8988T (cell line): Measurements from ENCODE around the gene IGF1R.
A peak's percentile ranks its signal among the peaks of the same experiment; 100 is the strongest.

Experiments used
- DNase-seq: peaks from one replicate; pipeline ENCODE4 v3.0.0; 2011

The IGF1R gene

GRCh38 chr15:98868564-98868963, 220.2 kb downstream of the IGF1R start:
- no peak for DNase-seq

- no peak for DNase-seq
These were observed 222.4 kb downstream of the IGF1R start for GRCh38 chr15:98870788-98871187.

DNA sequence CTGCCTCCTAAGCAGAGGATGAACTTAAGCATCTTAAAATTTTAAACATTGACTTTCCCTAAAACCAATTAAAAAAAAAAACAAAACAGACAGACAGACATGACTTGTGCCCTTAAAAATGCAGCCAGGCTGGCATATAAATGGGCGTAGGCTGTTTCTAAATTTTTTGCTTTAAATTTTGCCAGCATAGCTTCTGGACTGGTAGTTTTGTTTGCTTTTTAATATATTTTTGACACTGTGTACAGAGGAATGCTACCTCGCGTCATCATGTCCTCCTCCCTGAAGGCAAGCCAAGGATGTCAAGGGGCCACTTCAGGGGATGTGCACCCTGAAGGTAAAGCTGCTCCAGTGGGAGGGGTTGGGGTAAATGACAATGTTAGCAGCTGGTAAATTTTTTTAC, 224.4 kb downstream of the IGF1R start:
- DNase-seq = no peak

- DNase-seq = peak; percentile 42
These were observed 225.3 kb downstream of the IGF1R start for GRCh38 chr15:98873441-98874218.

DNA sequence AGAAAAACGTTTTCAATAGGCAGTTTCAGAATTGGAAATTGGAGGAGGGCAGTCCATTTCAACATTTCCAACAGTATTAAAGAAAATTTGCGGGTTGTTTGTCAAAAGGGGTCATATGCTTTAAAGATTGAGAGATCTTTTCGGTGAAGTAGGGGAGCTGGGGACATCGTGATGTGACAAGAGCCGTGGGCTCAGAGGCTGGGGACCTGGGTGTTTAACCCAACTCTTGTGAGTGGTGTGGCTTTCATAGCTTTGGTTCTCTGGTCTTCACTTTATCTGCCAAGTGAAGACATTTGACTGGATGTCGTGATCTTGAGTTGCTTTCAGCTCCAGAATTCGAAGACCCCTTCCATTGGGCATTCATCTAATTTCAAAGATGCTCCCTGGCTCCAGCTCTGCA, 226.0 kb downstream of the IGF1R start:
- DNase-seq = no peak

DNA sequence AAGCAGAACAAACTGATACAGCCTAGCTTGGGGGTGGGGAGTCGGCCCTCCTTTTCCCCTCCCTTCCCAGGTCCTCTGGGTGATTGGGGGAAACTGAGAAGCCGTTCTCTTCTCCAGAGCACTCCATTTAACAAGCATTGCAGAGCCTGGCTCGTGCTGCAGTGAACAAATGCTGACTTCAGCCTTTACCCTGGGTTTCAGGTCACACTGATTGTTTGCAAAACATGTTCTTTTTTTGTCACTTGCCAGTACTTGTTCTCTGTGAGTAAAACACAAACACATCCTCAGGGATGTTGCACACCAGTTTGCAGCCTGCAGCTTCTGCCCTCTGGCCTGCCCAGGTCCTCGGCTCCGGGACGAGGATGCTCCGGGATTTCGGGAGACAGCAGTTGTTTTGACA, 226.4 kb downstream of the IGF1R start:
- no peak for DNase-seq

DNA sequence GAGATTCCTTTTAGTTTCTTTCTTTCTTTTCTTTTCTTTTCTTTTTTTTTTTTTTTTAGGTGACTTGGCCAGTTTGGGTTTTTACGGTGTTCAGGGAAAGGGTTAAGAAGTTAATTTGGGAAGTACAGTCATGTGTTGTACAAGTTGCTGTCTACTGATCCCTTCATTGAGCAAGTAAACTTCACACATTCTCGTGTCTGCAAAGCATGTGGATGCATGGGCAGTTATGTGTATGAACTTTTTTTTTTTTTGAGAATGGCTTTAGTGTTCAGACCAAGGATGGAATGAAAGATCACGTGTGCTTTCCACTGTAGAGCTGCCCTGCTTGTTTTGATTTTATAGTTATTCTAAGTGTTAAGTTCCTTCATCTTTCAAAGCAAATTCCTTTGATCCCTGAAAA, 227.0 kb downstream of the IGF1R start:
- no peak for DNase-seq

DNA sequence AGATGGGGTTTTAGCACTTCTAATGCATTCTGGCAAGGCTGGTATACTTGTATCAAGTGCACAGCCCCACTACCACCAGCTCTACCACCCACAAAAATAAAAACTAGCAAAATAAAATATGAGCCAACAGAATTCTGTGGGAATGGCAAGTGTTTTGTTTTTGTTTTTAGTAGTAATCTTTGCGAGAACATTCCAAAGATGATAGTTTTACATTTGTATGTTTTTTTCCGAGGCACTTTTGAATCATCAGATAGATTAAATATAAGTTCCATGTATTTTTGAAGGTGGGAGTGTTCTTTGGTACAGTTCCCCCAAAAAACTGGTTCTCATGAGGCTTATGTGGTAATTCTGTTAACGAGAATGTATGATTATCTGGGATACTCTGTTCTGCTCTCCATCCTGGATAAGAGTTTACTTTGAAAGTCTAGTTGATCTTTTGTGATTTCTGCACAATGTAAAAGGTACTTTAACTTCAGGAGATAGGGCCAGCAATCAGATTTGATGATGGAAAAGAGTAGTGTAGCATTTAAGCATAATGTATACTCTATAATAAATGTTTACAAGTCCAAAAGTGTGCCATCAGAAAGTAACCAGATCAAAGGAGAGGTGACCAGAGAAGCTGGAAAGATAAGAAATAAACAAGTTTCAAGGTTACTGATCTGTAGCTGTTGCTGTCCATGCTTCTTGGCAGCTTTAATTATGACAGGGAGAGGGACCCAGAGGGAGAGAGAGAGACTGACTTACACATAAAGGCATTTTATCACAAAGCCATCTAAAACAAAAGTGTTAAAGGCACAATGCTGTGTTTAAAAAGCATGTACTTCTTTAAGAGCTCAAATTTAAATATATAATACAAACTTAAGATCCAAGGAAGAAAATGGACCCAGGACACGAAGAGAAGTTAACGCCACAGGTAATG, 228.4 kb downstream of the IGF1R start:
- no peak for DNase-seq

GRCh38 chr15:98878172-98878571, 229.8 kb downstream of the IGF1R start:
- no peak for DNase-seq

DNA sequence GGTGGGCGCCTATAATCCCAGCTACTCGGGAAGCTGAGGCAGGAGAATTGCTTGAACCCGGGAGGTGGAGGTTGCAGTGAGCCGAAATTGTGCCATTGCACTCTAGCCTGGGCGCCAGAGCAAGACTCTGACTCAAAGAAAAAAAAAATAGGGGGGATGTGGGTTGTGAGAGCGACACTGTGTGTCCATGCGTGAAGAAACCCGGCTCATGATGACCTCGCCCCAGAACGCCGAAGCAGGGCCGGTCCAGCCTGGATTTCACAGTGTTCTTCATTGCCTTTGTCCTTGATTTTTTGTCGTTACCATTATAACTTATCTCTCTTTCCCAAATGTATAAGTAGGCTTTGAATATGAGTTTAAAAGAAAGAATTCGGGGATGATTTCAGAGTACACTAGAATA, 230.5 kb downstream of the IGF1R start:
- DNase-seq = no peak

- no peak for DNase-seq
These were observed 233.5 kb downstream of the IGF1R start for GRCh38 chr15:98881526-98882520.

- DNase-seq = no peak
These were observed 235.1 kb downstream of the IGF1R start for GRCh38 chr15:98883478-98883877.

DNA sequence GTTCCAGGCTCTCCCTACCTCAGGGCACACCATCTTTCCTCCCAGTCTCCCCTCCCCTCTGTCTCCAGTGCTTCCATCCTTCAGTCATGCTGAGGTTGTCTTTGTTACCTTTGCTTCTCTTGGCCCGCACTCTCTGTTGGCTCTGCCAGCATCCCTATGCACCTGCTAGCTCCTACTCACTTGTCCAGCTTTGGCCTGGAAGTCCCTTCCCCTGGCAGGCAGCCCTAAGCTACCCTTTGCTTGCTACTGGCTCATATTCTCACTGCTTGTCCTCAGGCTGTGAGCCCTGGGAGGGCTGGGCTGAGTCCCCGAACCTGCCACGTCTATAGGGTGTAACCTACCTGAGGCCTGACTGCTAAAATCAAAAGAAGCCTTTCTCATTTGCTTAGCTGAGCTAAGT, 236.6 kb downstream of the IGF1R start:
- no peak for DNase-seq

DNA sequence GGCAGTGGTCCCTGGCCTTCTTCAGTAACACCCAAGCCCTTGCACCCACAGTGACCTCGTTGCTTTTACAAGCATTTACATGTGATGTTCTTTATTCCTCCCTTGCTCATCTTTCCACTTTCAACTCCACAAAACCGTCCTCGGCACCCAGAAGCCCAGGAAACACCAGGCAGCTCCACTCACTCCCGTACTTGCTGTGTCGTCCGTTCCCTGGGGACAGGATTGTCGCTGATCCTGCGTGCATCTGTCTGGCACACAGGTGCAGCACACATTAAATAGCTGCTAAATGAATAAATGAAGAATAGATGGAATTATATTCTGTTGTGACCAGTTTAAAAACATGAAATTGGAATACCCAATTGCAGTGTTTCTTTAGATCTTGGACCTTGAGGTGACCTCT, 239.6 kb downstream of the IGF1R start:
- no peak for DNase-seq

DNA sequence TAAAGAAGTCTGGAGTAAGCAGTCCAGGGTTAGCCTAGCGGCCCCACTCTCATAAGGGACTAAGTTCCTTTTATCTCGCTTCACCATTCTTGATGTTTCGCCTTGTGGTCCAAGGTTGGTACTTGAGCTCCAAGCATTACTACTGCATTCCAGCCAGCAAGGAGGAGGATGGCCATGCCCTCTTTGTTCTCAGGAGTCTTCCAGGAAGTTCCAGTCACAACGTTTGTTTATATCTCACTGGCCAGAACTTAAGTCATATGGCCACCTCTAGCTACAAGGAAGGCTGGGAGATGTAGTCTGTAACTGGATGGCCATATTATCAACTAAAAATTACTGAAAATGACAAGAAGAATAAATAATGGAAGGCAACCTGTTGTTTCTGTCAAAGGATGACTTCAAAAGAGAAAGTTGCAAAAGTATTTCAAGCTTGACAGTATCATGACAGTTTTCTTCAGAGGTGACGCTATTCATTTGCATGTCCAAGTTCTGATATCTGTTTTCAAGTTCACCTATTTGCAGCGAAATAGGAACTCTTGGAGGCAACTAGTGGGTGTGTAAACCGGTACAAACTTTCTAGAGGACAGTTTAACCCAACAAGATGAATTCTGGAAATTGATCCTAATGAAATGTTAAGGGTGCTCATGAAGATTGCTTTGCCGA, 240.6 kb downstream of the IGF1R start:
- no peak for DNase-seq

DNA sequence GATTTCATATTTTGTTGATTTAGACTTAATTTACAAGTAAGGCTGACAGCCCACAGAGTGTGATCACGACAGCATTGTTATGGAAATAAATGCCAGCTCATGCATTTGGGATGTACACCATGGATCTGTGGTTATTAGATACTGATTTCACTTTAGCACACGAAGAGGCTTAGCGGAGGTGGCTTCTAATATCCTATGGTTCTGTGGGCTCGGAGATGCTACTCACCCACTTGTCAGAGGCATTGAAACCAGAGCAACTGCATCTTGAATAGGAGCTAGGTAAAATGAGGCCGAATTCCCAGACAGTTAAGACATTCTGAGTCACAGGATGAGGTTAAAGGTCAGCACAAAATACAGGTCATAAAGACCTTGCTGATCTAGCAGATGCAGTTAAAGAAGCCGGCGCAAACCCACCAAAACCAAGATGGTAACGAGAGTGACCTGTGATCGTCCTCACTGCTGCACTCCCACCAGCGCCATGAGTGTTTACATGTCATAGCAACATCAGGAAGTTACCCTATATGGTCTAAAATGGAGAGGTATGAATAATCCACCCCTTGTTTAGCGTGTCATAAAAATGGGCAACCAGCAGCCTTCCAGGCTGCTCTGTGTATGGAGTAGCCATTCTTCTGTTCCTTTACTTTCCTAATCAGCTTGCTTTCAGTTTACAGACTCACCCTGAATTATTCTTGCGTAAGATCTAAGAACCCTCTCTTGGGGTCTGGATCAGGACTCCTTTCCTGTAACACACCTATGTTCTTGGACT, 241.8 kb downstream of the IGF1R start:
- no peak for DNase-seq

GRCh38 chr15:98891301-98891700, 243.0 kb downstream of the IGF1R start:
- no peak for DNase-seq

DNA sequence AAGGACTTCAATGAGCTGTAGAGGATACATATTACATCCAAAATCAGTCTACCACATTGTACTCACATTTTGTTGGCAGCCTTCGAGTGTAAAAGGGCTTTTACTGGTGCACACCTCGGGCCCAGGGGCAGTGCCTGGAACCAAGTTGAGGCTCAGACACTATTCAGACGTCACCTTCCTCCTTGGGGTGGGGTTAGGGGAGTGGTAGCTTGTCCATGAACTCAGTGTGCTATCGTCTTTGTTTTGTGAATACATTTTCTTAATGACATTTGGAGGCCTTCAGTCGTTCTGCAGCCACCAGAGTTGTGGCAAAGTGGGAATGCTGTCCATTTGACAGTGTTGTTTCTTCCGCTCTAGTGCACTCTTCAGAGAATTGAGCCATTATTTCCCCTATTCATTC, 245.1 kb downstream of the IGF1R start:
- no peak for DNase-seq

DNA sequence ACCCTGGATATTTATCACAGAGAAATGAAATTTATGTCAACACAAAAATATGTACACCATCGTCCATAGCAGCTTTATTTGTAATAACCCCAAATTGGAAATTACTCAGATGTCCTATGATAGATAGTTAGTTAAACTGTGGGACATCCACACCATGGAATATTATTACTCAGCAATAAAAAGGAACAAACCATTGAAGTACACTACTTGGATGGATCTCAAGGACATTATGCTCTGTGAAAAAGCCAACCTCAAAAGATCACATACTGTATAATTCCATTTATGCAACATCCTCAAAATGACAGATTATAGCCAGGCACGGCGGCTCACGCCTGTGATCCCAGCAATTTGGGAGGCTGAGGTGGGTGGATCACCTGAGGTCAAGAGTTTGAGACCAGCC, 246.0 kb downstream of the IGF1R start:
- DNase-seq = no peak

GRCh38 chr15:98896002-98896721, 247.8 kb downstream of the IGF1R start:
- no peak for DNase-seq
